ENCODE data around the gene TMPRSS4. TPM values are rescaled to one million over a fixed set of nuclear protein-coding genes. Genes with fewer than 3 reads are reported as not detected.
"Not testable (repeated sequence)": the region's sequence is repeated elsewhere in the genome, so short reads cannot be mapped to it uniquely, and the experiment has no call there.

TMPRSS4 gene
- polyA plus RNA-seq, 1 of the 3 experiments (the other 2 are of a cell fraction) = not detected

DNA sequence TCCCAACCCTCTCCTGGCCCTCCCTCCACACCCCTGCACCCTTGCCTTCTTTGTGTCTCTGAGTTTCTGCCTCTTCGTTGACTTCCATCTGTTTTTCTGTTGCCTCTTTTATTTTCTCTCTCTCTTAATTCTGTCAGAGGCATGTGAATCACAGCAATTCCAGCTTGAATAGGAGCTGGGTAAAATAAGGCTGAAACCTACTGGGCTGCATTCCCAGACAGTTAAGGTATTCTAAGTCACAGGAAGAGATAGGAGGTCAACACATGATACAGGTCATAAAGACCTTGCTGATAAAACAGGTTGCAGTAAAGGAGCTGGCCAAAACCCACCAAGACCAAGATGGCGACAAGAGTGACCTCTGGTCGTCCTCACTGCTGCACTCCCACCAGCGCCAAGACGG lies 14.2 kb upstream of the TMPRSS4 start:
- 35% methylated on average over 5 of the region's 5 CpGs for WGBS (ENCODE audit: low lambda C conversion rate)
- H3K9ac ChIP-seq; POLR2A ChIA-PET; H3K9me3 ChIP-seq; H3K4me3 ChIP-seq (ENCODE audit: low read depth in 2 of 2, low read length in 1 of 2); H3K4me2 ChIP-seq; H3K27ac ChIP-seq (ENCODE audit: low read depth in 2 of 2, low read length in 1 of 2); H3K36me3 ChIP-seq (replicated peaks in 1 of 2; ENCODE audit: control insufficient read depth in 1 of 2, insufficient read depth in 2 of 2, low read length in 1 of 2); H3F3A ChIP-seq (replicated peaks; ENCODE audit: insufficient read depth); H3K9me2 ChIP-seq; H3K79me2 ChIP-seq (ENCODE audit: insufficient read depth); H3K4me1 ChIP-seq (ENCODE audit: control insufficient read depth in 1 of 2, insufficient read depth in 2 of 2, low read depth in 1 of 2, low read length in 1 of 2); DNase-seq; H2AFZ ChIP-seq (ENCODE audit: low read depth); H4K20me1 ChIP-seq (ENCODE audit: insufficient read depth); H3K27me3 ChIP-seq (ENCODE audit: insufficient read depth): not testable (repeated sequence)
- CTCF ChIA-PET = interaction anchor here (0.9 to 4.7 kb wide), 2 partner anchors 9 to 218 kb away, joined by 3 to 24 read pairs; no protein-coding TSS in a partner anchor

DNA sequence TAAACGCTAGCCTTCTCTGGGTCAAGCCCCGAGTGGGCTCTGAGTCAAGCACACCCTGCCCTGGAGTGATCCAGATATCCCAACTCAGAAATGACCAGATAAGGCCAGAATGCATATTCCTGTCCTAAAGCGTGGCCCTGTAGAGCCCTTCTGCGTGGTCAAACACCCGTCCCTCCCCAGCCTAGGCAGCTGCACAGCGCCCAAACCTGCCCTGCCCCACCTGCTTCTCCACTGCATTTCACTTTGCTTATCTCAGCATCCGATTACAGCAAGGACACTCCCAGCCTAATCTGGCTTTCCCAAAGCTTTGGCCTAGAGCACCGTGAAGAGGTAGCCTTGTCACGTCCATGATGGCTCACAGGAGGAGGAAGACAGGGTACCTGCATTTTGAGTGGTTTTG lies 11.9 kb upstream of the TMPRSS4 start:
- H3K4me2 ChIP-seq = no peak overlapping the region
- no peaks in the 10 kb centered on the region for H3K9me3 ChIP-seq
- DNase-seq = no peak
- H3F3A ChIP-seq (replicated peaks; ENCODE audit: insufficient read depth) = no peaks in the 10 kb centered on the region
- H4K20me1 ChIP-seq (ENCODE audit: insufficient read depth) = no peaks in the 10 kb centered on the region
- no peak overlapping the region for H3K27ac ChIP-seq (ENCODE audit: low read depth in 2 of 2, low read length in 1 of 2)
- ChIA-PET POLR2A (no interaction called here), CTCF (interaction anchor here (0.9 to 4.7 kb wide), 3 partner anchors 10 to 118 kb away, joined by 3 to 24 read pairs (median 11); no protein-coding TSS in a partner anchor)
- no peaks in the 10 kb centered on the region for H3K36me3 ChIP-seq (replicated peaks in 1 of 2; ENCODE audit: control insufficient read depth in 1 of 2, insufficient read depth in 2 of 2, low read length in 1 of 2)
- H3K79me2 ChIP-seq (ENCODE audit: insufficient read depth) = no peaks in the 10 kb centered on the region
- H3K4me3 ChIP-seq (ENCODE audit: low read depth in 2 of 2, low read length in 1 of 2) = no peak overlapping the region
- no peaks in the 10 kb centered on the region; the same call in 1 of the 2 replicates for H3K27me3 ChIP-seq (ENCODE audit: insufficient read depth)
- no peaks in the 10 kb centered on the region for H3K9me2 ChIP-seq
- WGBS (ENCODE audit: low lambda C conversion rate) = 58% methylated on average over 8 of the region's 9 CpGs
- no peaks in the 10 kb centered on the region for H3K4me1 ChIP-seq (ENCODE audit: control insufficient read depth in 1 of 2, insufficient read depth in 2 of 2, low read depth in 1 of 2, low read length in 1 of 2)
- H2AFZ ChIP-seq (ENCODE audit: low read depth) = no peak overlapping the region
- TF ChIP-seq RAD21 (IDR thresholded peaks at IDR 0.05; ENCODE audit: low read length) (no peak), YY1 (IDR thresholded peaks at IDR 0.05; ENCODE audit: low read depth) (no peak)
- TF ChIP-seq, protein P1, sequence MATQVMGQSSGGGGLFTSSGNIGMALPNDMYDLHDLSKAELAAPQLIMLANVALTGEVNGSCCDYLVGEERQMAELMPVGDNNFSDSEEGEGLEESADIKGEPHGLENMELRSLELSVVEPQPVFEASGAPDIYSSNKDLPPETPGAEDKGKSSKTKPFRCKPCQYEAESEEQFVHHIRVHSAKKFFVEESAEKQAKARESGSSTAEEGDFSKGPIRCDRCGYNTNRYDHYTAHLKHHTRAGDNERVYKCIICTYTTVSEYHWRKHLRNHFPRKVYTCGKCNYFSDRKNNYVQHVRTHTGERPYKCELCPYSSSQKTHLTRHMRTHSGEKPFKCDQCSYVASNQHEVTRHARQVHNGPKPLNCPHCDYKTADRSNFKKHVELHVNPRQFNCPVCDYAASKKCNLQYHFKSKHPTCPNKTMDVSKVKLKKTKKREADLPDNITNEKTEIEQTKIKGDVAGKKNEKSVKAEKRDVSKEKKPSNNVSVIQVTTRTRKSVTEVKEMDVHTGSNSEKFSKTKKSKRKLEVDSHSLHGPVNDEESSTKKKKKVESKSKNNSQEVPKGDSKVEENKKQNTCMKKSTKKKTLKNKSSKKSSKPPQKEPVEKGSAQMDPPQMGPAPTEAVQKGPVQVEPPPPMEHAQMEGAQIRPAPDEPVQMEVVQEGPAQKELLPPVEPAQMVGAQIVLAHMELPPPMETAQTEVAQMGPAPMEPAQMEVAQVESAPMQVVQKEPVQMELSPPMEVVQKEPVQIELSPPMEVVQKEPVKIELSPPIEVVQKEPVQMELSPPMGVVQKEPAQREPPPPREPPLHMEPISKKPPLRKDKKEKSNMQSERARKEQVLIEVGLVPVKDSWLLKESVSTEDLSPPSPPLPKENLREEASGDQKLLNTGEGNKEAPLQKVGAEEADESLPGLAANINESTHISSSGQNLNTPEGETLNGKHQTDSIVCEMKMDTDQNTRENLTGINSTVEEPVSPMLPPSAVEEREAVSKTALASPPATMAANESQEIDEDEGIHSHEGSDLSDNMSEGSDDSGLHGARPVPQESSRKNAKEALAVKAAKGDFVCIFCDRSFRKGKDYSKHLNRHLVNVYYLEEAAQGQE (IDR thresholded peaks at IDR 0.05; ENCODE audit: low read depth, low read length) = no peak
- H3K9ac ChIP-seq = no peak overlapping the region

DNA sequence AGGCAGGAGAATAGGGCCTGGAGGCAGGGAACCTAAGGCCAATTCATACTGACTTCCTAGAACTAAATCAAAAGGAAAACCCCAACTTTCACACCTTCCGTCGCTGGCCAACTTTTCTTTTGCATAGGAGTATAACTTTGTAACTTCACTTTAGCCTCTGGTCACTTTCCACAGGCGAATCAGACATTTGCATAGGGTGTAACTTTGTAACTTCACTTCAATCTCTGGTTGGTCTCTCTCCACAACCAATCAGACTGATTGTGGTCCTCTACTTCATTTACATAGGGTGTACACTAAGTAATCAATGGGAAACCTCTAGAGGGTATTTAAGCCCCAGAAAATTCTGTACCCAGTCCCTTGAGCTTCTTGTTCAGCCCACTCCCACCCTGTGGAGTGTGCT lies 11.5 kb upstream of the TMPRSS4 start:
- Histone ChIP-seq H3K4me2 (no peak overlapping the region), H3K9me2 (no peaks in the 10 kb centered on the region), H3K27ac (ENCODE audit: low read depth in 2 of 2, low read length in 1 of 2) (no peak overlapping the region), H3K9me3 (no peaks in the 10 kb centered on the region), H3K27me3 (ENCODE audit: insufficient read depth) (no peaks in the 10 kb centered on the region; the same call in 1 of the 2 replicates), H3K4me3 (ENCODE audit: low read depth in 2 of 2, low read length in 1 of 2) (no peak overlapping the region), H4K20me1 (ENCODE audit: insufficient read depth) (no peaks in the 10 kb centered on the region), H3K9ac (no peak overlapping the region), H2AFZ (ENCODE audit: low read depth) (no peak overlapping the region), H3K4me1 (ENCODE audit: control insufficient read depth in 1 of 2, insufficient read depth in 2 of 2, low read depth in 1 of 2, low read length in 1 of 2) (no peaks in the 10 kb centered on the region), H3K79me2 (ENCODE audit: insufficient read depth) (no peaks in the 10 kb centered on the region), H3K36me3 (replicated peaks in 1 of 2; ENCODE audit: control insufficient read depth in 1 of 2, insufficient read depth in 2 of 2, low read length in 1 of 2) (no peaks in the 10 kb centered on the region), H3F3A (replicated peaks; ENCODE audit: insufficient read depth) (no peaks in the 10 kb centered on the region)
- POLR2A ChIA-PET = no interaction called here
- DNase-seq = no peak
- no peak for TF ChIP-seq ELF1 (IDR thresholded peaks at IDR 0.05)
- TF ChIP-seq EZH2phosphoT487 (IDR thresholded peaks at IDR 0.05; ENCODE audit: borderline replicate concordance, low read depth) = no peak
- TF ChIP-seq JUND (IDR thresholded peaks at IDR 0.05) = no peak
- no peak for TF ChIP-seq RCOR1 (IDR thresholded peaks at IDR 0.05; ENCODE audit: low read length)
- TF ChIP-seq GABPA (IDR thresholded peaks at IDR 0.05; ENCODE audit: low read depth) = no peak
- no peak for TF ChIP-seq EP300 (IDR thresholded peaks at IDR 0.05; ENCODE audit: borderline replicate concordance in 1 of 2, low read depth in 1 of 2, low read length in 1 of 2)
- TF ChIP-seq TCF12 (IDR thresholded peaks at IDR 0.05) = no peak
- no peak for TF ChIP-seq TAF1 (IDR thresholded peaks at IDR 0.05; ENCODE audit: borderline replicate concordance, low read depth, low read length)
- no peak for TF ChIP-seq TEAD4 (IDR thresholded peaks at IDR 0.05; ENCODE audit: borderline replicate concordance, insufficient read depth)
- no peak for TF ChIP-seq RAD21 (IDR thresholded peaks at IDR 0.05; ENCODE audit: low read length)
- no peak for TF ChIP-seq RXRA (IDR thresholded peaks at IDR 0.05; ENCODE audit: borderline replicate concordance, low read depth)
- CTCF ChIA-PET = interaction anchor here (3.2 to 4.7 kb wide), 2 partner anchors 12 to 118 kb away, joined by 11 to 24 read pairs; no protein-coding TSS in a partner anchor
- WGBS (ENCODE audit: low lambda C conversion rate) = 56% methylated on average over 3 of the region's 3 CpGs

Measured in SK-N-SH (cell line).